ENCODE data around the gene UBA1.

- no peak for TF ChIP-seq POLR2A (IDR thresholded peaks at IDR 0.05)
- TF ChIP-seq, protein P1, sequence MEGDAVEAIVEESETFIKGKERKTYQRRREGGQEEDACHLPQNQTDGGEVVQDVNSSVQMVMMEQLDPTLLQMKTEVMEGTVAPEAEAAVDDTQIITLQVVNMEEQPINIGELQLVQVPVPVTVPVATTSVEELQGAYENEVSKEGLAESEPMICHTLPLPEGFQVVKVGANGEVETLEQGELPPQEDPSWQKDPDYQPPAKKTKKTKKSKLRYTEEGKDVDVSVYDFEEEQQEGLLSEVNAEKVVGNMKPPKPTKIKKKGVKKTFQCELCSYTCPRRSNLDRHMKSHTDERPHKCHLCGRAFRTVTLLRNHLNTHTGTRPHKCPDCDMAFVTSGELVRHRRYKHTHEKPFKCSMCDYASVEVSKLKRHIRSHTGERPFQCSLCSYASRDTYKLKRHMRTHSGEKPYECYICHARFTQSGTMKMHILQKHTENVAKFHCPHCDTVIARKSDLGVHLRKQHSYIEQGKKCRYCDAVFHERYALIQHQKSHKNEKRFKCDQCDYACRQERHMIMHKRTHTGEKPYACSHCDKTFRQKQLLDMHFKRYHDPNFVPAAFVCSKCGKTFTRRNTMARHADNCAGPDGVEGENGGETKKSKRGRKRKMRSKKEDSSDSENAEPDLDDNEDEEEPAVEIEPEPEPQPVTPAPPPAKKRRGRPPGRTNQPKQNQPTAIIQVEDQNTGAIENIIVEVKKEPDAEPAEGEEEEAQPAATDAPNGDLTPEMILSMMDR (IDR thresholded peaks at IDR 0.05) = no peak
Observed at GRCh38 chrX:47158131-47158530, 35.5 kb upstream of the UBA1 start.
